IMR-90 (cell line): ENCODE data around the gene MDM4. TPM values are rescaled to one million over a fixed set of nuclear protein-coding genes. Genes with fewer than 3 reads are reported as not detected.

ENCODE experiments used
- ATAC-seq: fragments of 200-7000 bp; cut with Tn5 transposase; 2 replicates; pipeline ENCODE4 v1.9.1; 2020; ENCODE audit warnings: low read depth, mild to moderate bottlenecking, moderate library complexity
- BruUV-seq: library from RNA; stranded (reverse); fragments of 400-500 nt; replicated peaks from 2 replicates; lab custom pipeline; 2021; lab: Mats Ljungman, UMichigan
- CTCF ChIA-PET: fragments of 300-600 bp; formaldehyde crosslinking; extraction: SDS; loops from one replicate; lab custom pipeline; 2021; ENCODE audit warnings: antibody characterized with exemption; lab: Yijun Ruan, JAX
- POLR2A ChIA-PET: fragments of 300-600 bp; sonication (Branson Sonifier 250); formaldehyde crosslinking; loops from one replicate; lab custom pipeline; 2022; ENCODE audit warnings: antibody characterized with exemption; ENCODE audit not compliant: unreplicated experiment; lab: Charles Lee
- DNase-seq: peaks from one replicate; pipeline ENCODE4 v3.0.0; 2013
- H2AFZ ChIP-seq: replicated peaks from 2 replicates; pipeline ENCODE3; 2013; ENCODE audit warnings: low read length, mild to moderate bottlenecking; ENCODE audit not compliant: poor library complexity
- H2AK5ac ChIP-seq: 2 replicates; pipeline ENCODE4 v1.6.1; 2013; ENCODE audit warnings: low read depth, low read length, inconsistent platforms
- H2AK9ac ChIP-seq: replicated peaks from 2 replicates; pipeline ENCODE3; 2013; ENCODE audit warnings: mild to moderate bottlenecking, low read depth, low read length, moderate library complexity; ENCODE audit not compliant: poor library complexity
- H2BK120ac ChIP-seq: 2 replicates; pipeline ENCODE4 v1.6.1; 2013; ENCODE audit warnings: low read depth, low read length, inconsistent platforms
- H2BK15ac ChIP-seq: 3 replicates; pipeline ENCODE4 v1.6.1; 2013; ENCODE audit warnings: low read depth, low read length, inconsistent platforms
- H2BK20ac ChIP-seq: 2 replicates; pipeline ENCODE4 v1.6.1; 2013; ENCODE audit warnings: low read depth, mild to moderate bottlenecking, inconsistent platforms, low read length, moderate library complexity
- H2BK5ac ChIP-seq: 2 replicates; pipeline ENCODE4 v1.6.1; 2013; ENCODE audit warnings: mild to moderate bottlenecking, low read depth, low read length, inconsistent platforms; ENCODE audit not compliant: poor library complexity, severe bottlenecking
- H3K14ac ChIP-seq: replicated peaks from 2 replicates; pipeline ENCODE4 v1.6.1; 2013; ENCODE audit warnings: low read depth, low read length, inconsistent platforms
- H3K18ac ChIP-seq: 2 replicates; pipeline ENCODE4 v1.6.1; 2013; ENCODE audit warnings: low read depth, low read length, control low read depth
- H3K23ac ChIP-seq: 2 replicates; pipeline ENCODE4 v1.6.1; 2013; ENCODE audit warnings: low read depth, low read length, inconsistent platforms
- H3K27ac ChIP-seq: 2 replicates; pipeline ENCODE4 v1.5.1; 2013; ENCODE audit warnings: mild to moderate bottlenecking, control low read depth, low read length; ENCODE audit not compliant: insufficient read depth
- H3K27me3 ChIP-seq: 2 replicates; pipeline ENCODE4 v1.6.1; 2013; ENCODE audit warnings: low read length; ENCODE audit not compliant: control insufficient read depth, insufficient read depth
- H3K36me3 ChIP-seq: 2 replicates; pipeline ENCODE4 v1.6.1; 2013; ENCODE audit warnings: low read length, mixed read lengths; ENCODE audit not compliant: control insufficient read depth, insufficient read depth
- H3K4ac ChIP-seq: 2 replicates; pipeline ENCODE4 v1.6.1; 2013; ENCODE audit warnings: low read depth, low read length, inconsistent platforms
- H3K4me1 ChIP-seq: 2 replicates; pipeline ENCODE4 v1.6.1; 2013; ENCODE audit warnings: low read length, mixed read lengths; ENCODE audit not compliant: control insufficient read depth, insufficient read depth
- H3K4me2 ChIP-seq: 2 replicates; pipeline ENCODE4 v1.6.1; 2013; ENCODE audit warnings: low read depth, mild to moderate bottlenecking, control low read depth, low read length, moderate library complexity
- H3K4me3 ChIP-seq: 2 replicates; pipeline ENCODE4 v1.5.1; 2013; ENCODE audit warnings: low read depth, mild to moderate bottlenecking, control low read depth, low read length, moderate library complexity; ENCODE audit not compliant: insufficient read depth
- H3K56ac ChIP-seq: 2 replicates; pipeline ENCODE4 v1.6.1; 2013; ENCODE audit warnings: low read length, inconsistent platforms; ENCODE audit not compliant: insufficient read depth; ENCODE audit errors: extremely low read depth
- H3K79me1 ChIP-seq, 2 experiments: 2 replicates each; pipeline ENCODE4 v1.6.1; 2013; ENCODE audit warnings: low read length in 2 of 2, inconsistent platforms in 1 of 2, low read depth in 1 of 2
- H3K9ac ChIP-seq: 2 replicates; pipeline ENCODE4 v1.6.1; 2013; ENCODE audit warnings: low read depth, low read length, control low read depth
- H3K9me1 ChIP-seq: 2 replicates; pipeline ENCODE4 v1.6.1; 2013; ENCODE audit warnings: low read length, inconsistent platforms; ENCODE audit not compliant: insufficient read depth
- H3K9me3 ChIP-seq: 2 replicates; pipeline ENCODE4 v1.6.1; 2013; ENCODE audit warnings: low read length; ENCODE audit not compliant: control insufficient read depth, insufficient read depth
- H4K20me1 ChIP-seq: 2 replicates; pipeline ENCODE4 v1.6.1; 2013; ENCODE audit warnings: low read length, inconsistent platforms; ENCODE audit not compliant: insufficient read depth
- H4K5ac ChIP-seq: 2 replicates; pipeline ENCODE4 v1.6.1; 2013; ENCODE audit warnings: mild to moderate bottlenecking, low read depth, low read length, control low read depth
- H4K8ac ChIP-seq, 2 experiments: 2 replicates each; pipeline ENCODE4 v1.6.1; 2013; ENCODE audit warnings: low read depth in 2 of 2, low read length in 2 of 2, control low read depth in 1 of 2, inconsistent platforms in 1 of 2
- H4K91ac ChIP-seq: 2 replicates; pipeline ENCODE4 v1.6.1; 2013; ENCODE audit warnings: low read depth, low read length, inconsistent platforms; ENCODE audit not compliant: insufficient read depth
- BHLHE40 ChIP-seq: fragments of 150-350 bp; IDR thresholded peaks from 2 replicates; pipeline ENCODE4 v1.6.1; 2016; ENCODE audit warnings: mild to moderate bottlenecking, low read depth, low read length
- CEBPB ChIP-seq: IDR thresholded peaks from 2 replicates; pipeline ENCODE4 v1.6.1; 2012; ENCODE audit warnings: low read depth, low read length, improper control_type of control experiment
- CHD1 ChIP-seq: IDR thresholded peaks from 2 replicates; pipeline ENCODE4 v1.6.1; 2012; ENCODE audit warnings: low read depth, low read length, improper control_type of control experiment
- FOS ChIP-seq: fragments of 150-350 bp; IDR thresholded peaks from 2 replicates; pipeline ENCODE4 v1.6.1; 2016; ENCODE audit warnings: low read depth, low read length
- MAZ ChIP-seq: IDR thresholded peaks from 2 replicates; pipeline ENCODE4 v1.6.1; 2012; ENCODE audit warnings: low read depth, mild to moderate bottlenecking, low read length, improper control_type of control experiment, moderate library complexity, borderline replicate concordance
- MXI1 ChIP-seq: IDR thresholded peaks from 2 replicates; pipeline ENCODE4 v1.6.1; 2012; ENCODE audit warnings: low read depth, mild to moderate bottlenecking, low read length, moderate library complexity, borderline replicate concordance
- NFE2L2 ChIP-seq: fragments of 150-350 bp; IDR thresholded peaks from 2 replicates; pipeline ENCODE4 v1.6.1; 2016; ENCODE audit warnings: low read depth, mild to moderate bottlenecking, low read length
- POLR2A ChIP-seq: IDR thresholded peaks from 2 replicates; pipeline ENCODE4 v1.6.1; 2012; ENCODE audit warnings: mild to moderate bottlenecking, low read depth, low read length
- RAD21 ChIP-seq: IDR thresholded peaks from 2 replicates; pipeline ENCODE4 v1.6.1; 2012; ENCODE audit warnings: low read length, improper control_type of control experiment
- RCOR1 ChIP-seq: IDR thresholded peaks from 2 replicates; pipeline ENCODE4 v1.6.1; 2012; ENCODE audit warnings: mild to moderate bottlenecking, low read length, improper control_type of control experiment; ENCODE audit not compliant: insufficient replicate concordance
- SMC3 ChIP-seq: fragments of 150-350 bp; IDR thresholded peaks from 2 replicates; pipeline ENCODE4 v1.6.1; 2016; ENCODE audit warnings: low read depth, mild to moderate bottlenecking, antibody characterized with exemption, low read length, moderate library complexity
- WGBS, 2 experiments: methylation state at CpG; one replicate each; pipeline versions ENCODE4 v1.1.5 to v1.1.7; 2013; ENCODE audit warnings: missing lambda C conversion rate in 2 of 2; ENCODE audit not compliant: insufficient read length in 1 of 2; ENCODE audit errors: extremely low coverage in 2 of 2; 5-methylcytosine and 5-hydroxymethylcytosine counted together
- dilution Hi-C: fragments of 300-500 bp; cut with HindIII; formaldehyde crosslinking; loops from one replicate; pipeline ENCODE4 v1.14.3; 2018; ENCODE audit warnings: low sequenced_read_pairs; ENCODE audit not compliant: unreplicated experiment
- in situ Hi-C: fragments of 300-500 bp; cut with MboI; formaldehyde crosslinking; loops from 3 replicates; pipeline ENCODE4 v1.14.3; 2019; ENCODE audit warnings: low sequenced_read_pairs, inconsistent platforms, mixed read lengths
- intact Hi-C: fragments of 100-400 bp; cut with micrococcal nuclease; formaldehyde crosslinking; loops from 2 replicates; pipeline ENCODE4 v1.10.0; 2022
- polyA plus RNA-seq, 3 experiments: library from polyadenylated mRNA; depleted of rRNA; stranded (reverse); fragments of >200 nt; gene quantifications; 2 replicates each; pipeline ENCODE4 v1.2.3, GENCODE V29; 2012; ENCODE audit warnings: low replicate concordance in 1 of 3
- total RNA-seq: library from RNA; depleted of rRNA; stranded (reverse); fragments of >200 nt; gene quantifications from 2 replicates; pipeline ENCODE4 v1.2.3, GENCODE V29; 2012
- TF ChIP-seq, protein P1 (sequence below): fragments of 150-350 bp; IDR thresholded peaks from 2 replicates; pipeline ENCODE4 v1.6.1; 2017; ENCODE audit warnings: mild to moderate bottlenecking, antibody characterized with exemption, low read length, low read depth
- TF ChIP-seq, protein P2 (sequence below): fragments of 150-350 bp; IDR thresholded peaks from 2 replicates; pipeline ENCODE4 v1.6.1; 2016; ENCODE audit warnings: low read depth, mild to moderate bottlenecking, low read length, moderate library complexity, borderline replicate concordance
- TF ChIP-seq, protein P3 (sequence below): conservative IDR thresholded peaks from 2 replicates; pipeline ENCODE4 v1.5.1; 2012; ENCODE audit warnings: mild to moderate bottlenecking, low read depth, low read length, improper control_type of control experiment

The MDM4 gene
- total and polyA plus RNA-seq, 2 of the 4 experiments (the other 2 are of a cell fraction): 7.4 to 20.1 TPM

DNA sequence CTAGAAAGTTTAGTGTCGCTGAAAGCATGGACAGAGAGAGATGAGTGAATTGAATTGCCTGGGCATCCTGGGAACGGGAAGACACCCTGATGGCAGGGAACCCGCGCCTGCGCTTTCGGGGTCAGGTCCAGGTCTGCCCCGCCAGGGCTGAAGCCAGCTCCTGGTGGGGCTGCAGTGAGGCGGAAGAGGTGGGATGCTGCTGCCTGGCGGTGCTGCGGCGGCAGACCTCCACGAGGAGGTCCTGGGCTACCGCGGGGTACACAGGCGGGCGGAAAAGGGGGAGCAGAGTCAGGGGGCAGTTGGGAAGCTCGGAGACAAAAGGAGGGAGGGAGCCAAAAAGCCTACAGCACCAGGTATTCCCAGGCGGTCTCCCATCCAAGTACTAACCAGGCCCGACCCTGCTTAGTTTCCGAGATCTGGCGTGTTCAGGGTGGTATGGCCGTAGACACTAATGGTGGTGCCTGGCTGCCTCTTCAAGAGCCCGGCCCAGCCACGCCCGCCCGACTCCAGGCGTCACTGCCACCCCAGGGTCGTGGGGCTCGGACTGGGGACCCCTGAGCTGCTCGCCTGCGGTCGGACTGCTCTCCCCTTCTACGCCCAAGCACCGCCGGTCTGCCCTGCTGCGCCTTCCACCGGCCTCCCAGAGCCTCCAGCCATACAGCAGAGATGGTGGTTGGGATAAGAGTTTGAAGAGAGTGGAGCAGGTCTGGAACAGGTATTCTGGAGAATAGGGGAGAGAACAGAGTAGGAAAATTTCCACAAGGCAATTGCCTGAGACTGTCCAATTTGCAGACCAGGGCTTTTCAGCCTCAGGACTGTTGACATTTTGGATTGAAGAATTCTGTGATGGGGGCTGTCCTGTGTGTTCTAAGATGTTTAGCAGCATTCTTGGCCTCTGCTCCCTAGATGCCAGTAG is 46.1 kb downstream of the MDM4 start:
- intact Hi-C loops: no loop called here
- in situ Hi-C loops: no loop called here
- TF ChIP-seq BHLHE40 (no peak), FOS (no peak), RAD21 (no peak), POLR2A (no peak), MXI1 (no peak), NFE2L2 (no peak), SMC3 (no peak), MAZ (no peak), RCOR1 (no peak), CHD1 (no peak), CEBPB (no peak)
- TF ChIP-seq, protein P1, sequence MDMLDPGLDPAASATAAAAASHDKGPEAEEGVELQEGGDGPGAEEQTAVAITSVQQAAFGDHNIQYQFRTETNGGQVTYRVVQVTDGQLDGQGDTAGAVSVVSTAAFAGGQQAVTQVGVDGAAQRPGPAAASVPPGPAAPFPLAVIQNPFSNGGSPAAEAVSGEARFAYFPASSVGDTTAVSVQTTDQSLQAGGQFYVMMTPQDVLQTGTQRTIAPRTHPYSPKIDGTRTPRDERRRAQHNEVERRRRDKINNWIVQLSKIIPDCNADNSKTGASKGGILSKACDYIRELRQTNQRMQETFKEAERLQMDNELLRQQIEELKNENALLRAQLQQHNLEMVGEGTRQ: no peak
- TF ChIP-seq, protein P2, sequence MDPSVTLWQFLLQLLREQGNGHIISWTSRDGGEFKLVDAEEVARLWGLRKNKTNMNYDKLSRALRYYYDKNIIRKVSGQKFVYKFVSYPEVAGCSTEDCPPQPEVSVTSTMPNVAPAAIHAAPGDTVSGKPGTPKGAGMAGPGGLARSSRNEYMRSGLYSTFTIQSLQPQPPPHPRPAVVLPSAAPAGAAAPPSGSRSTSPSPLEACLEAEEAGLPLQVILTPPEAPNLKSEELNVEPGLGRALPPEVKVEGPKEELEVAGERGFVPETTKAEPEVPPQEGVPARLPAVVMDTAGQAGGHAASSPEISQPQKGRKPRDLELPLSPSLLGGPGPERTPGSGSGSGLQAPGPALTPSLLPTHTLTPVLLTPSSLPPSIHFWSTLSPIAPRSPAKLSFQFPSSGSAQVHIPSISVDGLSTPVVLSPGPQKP: no peak
- TF ChIP-seq, protein P3, sequence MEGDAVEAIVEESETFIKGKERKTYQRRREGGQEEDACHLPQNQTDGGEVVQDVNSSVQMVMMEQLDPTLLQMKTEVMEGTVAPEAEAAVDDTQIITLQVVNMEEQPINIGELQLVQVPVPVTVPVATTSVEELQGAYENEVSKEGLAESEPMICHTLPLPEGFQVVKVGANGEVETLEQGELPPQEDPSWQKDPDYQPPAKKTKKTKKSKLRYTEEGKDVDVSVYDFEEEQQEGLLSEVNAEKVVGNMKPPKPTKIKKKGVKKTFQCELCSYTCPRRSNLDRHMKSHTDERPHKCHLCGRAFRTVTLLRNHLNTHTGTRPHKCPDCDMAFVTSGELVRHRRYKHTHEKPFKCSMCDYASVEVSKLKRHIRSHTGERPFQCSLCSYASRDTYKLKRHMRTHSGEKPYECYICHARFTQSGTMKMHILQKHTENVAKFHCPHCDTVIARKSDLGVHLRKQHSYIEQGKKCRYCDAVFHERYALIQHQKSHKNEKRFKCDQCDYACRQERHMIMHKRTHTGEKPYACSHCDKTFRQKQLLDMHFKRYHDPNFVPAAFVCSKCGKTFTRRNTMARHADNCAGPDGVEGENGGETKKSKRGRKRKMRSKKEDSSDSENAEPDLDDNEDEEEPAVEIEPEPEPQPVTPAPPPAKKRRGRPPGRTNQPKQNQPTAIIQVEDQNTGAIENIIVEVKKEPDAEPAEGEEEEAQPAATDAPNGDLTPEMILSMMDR: no peak

More for the DNA sequence above, 46.1 kb downstream of the MDM4 start:
- ATAC-seq (no peak), DNase-seq (no peak)
- H3K27me3 ChIP-seq: no peaks in the 10 kb centered on the region
- H2AK5ac ChIP-seq: no peak overlapping the region
- no peak overlapping the region for H3K9ac ChIP-seq
- no peak overlapping the region for H2AFZ ChIP-seq
- H3K14ac ChIP-seq: no peak overlapping the region
- no peak overlapping the region for H4K8ac ChIP-seq
- no peak overlapping the region for H3K56ac ChIP-seq
- no peak overlapping the region for H4K5ac ChIP-seq
- H2BK15ac ChIP-seq: no peak overlapping the region
- no TSS peak for BruUV-seq
- peaks cover 5% of the 10 kb centered on the region; the same call in 1 of the 2 replicates for H3K4me1 ChIP-seq
- no peak overlapping the region for H2BK20ac ChIP-seq
- no peak overlapping the region for H3K4me2 ChIP-seq
- WGBS, 2 experiments: 100% methylated on average over 16 of the region's 37 CpGs; no CpG with 5 or more reads in 1 of the 2 experiments
- H2BK5ac ChIP-seq: no peak overlapping the region
- H3K23ac ChIP-seq: no peak overlapping the region
- no peak overlapping the region for H3K4ac ChIP-seq
- H4K91ac ChIP-seq: no peak overlapping the region
- H3K36me3 ChIP-seq: peaks cover 2% of the 10 kb centered on the region; the same call in 1 of the 2 replicates
- H3K18ac ChIP-seq: no peak overlapping the region
- no peaks in the 10 kb centered on the region for H4K20me1 ChIP-seq
- dilution Hi-C loops: no loop called here
- H2AK9ac ChIP-seq: no peak overlapping the region
- CTCF ChIA-PET: interaction anchor here (0.7 to 1.1 kb wide), 2 partner anchors 245 kb away, joined by 4 to 11 read pairs; no protein-coding TSS in a partner anchor
- H2BK120ac ChIP-seq: no peak overlapping the region
- no peaks in the 10 kb centered on the region; a peak in 1 of 4 replicates for H3K79me1 ChIP-seq
- no peak overlapping the region for H3K27ac ChIP-seq
- POLR2A ChIA-PET: no interaction called here
- H3K9me3 ChIP-seq: no peaks in the 10 kb centered on the region
- H3K9me1 ChIP-seq: peaks cover 8% of the 10 kb centered on the region
- no peak overlapping the region for H3K4me3 ChIP-seq
